ENCODE measurements around the gene TRPC1. TPM values are rescaled to one million over a fixed set of nuclear protein-coding genes. Genes with fewer than 3 reads are reported as not detected.

TRPC1 gene
- total and polyA plus RNA-seq, 2 experiments from 2014 or later = 7.7 to 17.1 TPM

DNA sequence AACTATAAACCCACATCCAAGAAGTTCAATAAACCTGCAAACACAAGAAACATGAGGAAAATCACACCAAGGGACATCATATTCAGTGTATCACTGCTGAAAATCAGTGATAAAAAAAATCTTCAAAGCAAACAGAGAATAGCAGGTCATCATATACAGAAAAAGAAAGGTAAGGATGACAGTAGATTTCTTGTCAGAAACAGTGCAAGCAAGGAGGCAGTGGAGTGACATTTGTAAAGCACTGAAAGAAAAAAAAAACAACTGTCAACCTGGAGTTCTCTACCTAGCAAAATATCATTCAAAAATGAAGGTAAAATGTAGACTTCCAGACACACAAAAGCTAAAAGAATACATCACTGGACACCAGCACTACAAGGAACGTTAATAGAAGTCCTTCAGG, 71.5 kb downstream of the TRPC1 start:
- H3K9me2 ChIP-seq (ENCODE audit: insufficient read depth) = no peaks in the 10 kb centered on the region
- no peaks in the 10 kb centered on the region for H3K36me3 ChIP-seq (ENCODE audit: low read depth)
- no peaks in the 10 kb centered on the region for H3K27me3 ChIP-seq (replicated peaks; ENCODE audit: insufficient read depth)
- no peak for TF ChIP-seq EZH2phosphoT487 (IDR thresholded peaks at IDR 0.05; ENCODE audit: insufficient read depth, low read depth)
- no peak for TF ChIP-seq EZH2 (IDR thresholded peaks at IDR 0.05; ENCODE audit: insufficient read depth, poor library complexity, severe bottlenecking)
- no peaks in the 10 kb centered on the region for H3F3A ChIP-seq (ENCODE audit: insufficient read depth)
- no peak overlapping the region for H3K9ac ChIP-seq
- no peaks in the 10 kb centered on the region for H4K20me1 ChIP-seq (ENCODE audit: insufficient read depth)
- H3K9me3 ChIP-seq (ENCODE audit: low read depth) = no peaks in the 10 kb centered on the region
- in situ Hi-C loops (cut with MboI) = no loop called here
- H3K4me3 ChIP-seq = no peak overlapping the region
- no peak overlapping the region for H3K4me2 ChIP-seq (ENCODE audit: unreplicated experiment)
- no peak overlapping the region for H3K27ac ChIP-seq
- H3K4me1 ChIP-seq (ENCODE audit: insufficient read depth) = no peaks in the 10 kb centered on the region
- H2AFZ ChIP-seq = no peak overlapping the region
- 95 to 96% methylated on average over 1 of the region's 1 CpG for WGBS, 2 experiments (ENCODE audit: low coverage in 1 of 2, low lambda C conversion rate in 2 of 2, missing lambda C conversion rate in 2 of 2)
- H3K79me2 ChIP-seq (ENCODE audit: insufficient read depth) = no peaks in the 10 kb centered on the region
- DNase-seq = no peak

DNA sequence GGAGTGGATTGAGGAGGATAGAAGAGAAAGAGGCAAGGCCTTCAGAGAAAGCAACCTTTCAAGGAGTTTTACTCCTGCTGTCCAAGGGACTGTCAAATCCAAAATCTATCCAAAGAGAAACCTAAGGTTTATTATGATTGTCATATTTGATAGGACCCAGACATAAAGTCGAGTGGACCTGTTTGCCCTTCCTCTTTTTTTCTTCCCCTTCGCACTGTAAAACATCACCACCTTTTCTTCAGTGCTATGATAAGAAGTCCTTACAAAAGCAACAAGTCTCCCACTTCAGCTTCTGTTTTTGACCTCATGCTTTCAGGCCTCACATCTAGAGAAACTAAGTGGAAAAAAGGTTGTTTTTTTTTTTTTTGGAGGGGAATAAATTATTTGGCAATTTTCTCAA, 73.0 kb downstream of the TRPC1 start:
- 92 to 100% methylated on average over 2 of the region's 2 CpGs for WGBS, 2 experiments (ENCODE audit: low coverage in 1 of 2, low lambda C conversion rate in 2 of 2, missing lambda C conversion rate in 2 of 2)
- in situ Hi-C loops (cut with MboI) = no loop called here
- no peak overlapping the region for H3K4me3 ChIP-seq
- no peaks in the 10 kb centered on the region for H3K4me1 ChIP-seq (ENCODE audit: insufficient read depth)
- no peak overlapping the region for H3K9ac ChIP-seq
- no peaks in the 10 kb centered on the region for H3K9me3 ChIP-seq (ENCODE audit: low read depth)
- no peak overlapping the region for H3K4me2 ChIP-seq (ENCODE audit: unreplicated experiment)
- DNase-seq = no peak
- no peaks in the 10 kb centered on the region for H3K9me2 ChIP-seq (ENCODE audit: insufficient read depth)
- no peak for TF ChIP-seq EZH2phosphoT487 (IDR thresholded peaks at IDR 0.05; ENCODE audit: insufficient read depth, low read depth)
- no peak for TF ChIP-seq EZH2 (IDR thresholded peaks at IDR 0.05; ENCODE audit: insufficient read depth, poor library complexity, severe bottlenecking)
- no peaks in the 10 kb centered on the region for H3K36me3 ChIP-seq (ENCODE audit: low read depth)
- no peaks in the 10 kb centered on the region for H3K27me3 ChIP-seq (replicated peaks; ENCODE audit: insufficient read depth)
- no peak overlapping the region for H2AFZ ChIP-seq
- no peaks in the 10 kb centered on the region for H3F3A ChIP-seq (ENCODE audit: insufficient read depth)
- H4K20me1 ChIP-seq (ENCODE audit: insufficient read depth) = no peaks in the 10 kb centered on the region
- no peaks in the 10 kb centered on the region for H3K79me2 ChIP-seq (ENCODE audit: insufficient read depth)
- no peak overlapping the region for H3K27ac ChIP-seq

DNA sequence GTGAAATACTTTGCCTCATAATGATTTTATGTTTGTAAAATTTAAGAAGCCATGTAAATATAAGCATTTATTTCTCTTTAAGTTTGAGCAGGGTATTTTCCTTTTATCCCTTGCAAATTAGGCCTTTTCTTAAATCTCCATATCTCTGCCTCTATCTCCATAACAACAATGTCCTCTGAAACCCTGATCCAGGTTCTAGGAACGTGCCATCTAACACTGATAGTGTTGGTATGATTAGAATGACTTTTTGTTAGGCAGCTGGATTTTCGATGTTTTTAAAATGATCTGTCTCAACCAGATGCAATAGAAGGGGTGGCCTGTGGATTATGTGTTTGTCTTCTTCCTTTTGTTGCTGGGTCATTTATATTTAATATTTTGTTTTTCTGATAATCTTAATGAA, 77.9 kb downstream of the TRPC1 start:
- Histone ChIP-seq H3K4me3 (no peak overlapping the region), H3K9me2 (ENCODE audit: insufficient read depth) (no peaks in the 10 kb centered on the region), H3K9ac (no peak overlapping the region), H3K36me3 (ENCODE audit: low read depth) (0 out of 2 replicates have a peak, but pooled peaks cover 9% of the 10 kb centered on the region), H3F3A (ENCODE audit: insufficient read depth) (0 out of 2 replicates have a peak, but pooled peaks cover 5% of the 10 kb centered on the region), H2AFZ (no peak overlapping the region), H3K79me2 (ENCODE audit: insufficient read depth) (no peaks in the 10 kb centered on the region), H3K4me1 (ENCODE audit: insufficient read depth) (no peaks in the 10 kb centered on the region), H3K27ac (no peak overlapping the region), H3K4me2 (ENCODE audit: unreplicated experiment) (no peak overlapping the region), H4K20me1 (ENCODE audit: insufficient read depth) (no peaks in the 10 kb centered on the region), H3K27me3 (replicated peaks; ENCODE audit: insufficient read depth) (no peaks in the 10 kb centered on the region), H3K9me3 (ENCODE audit: low read depth) (no peaks in the 10 kb centered on the region)
- DNase-seq = no peak
- TF ChIP-seq EZH2 (IDR thresholded peaks at IDR 0.05; ENCODE audit: insufficient read depth, poor library complexity, severe bottlenecking) (no peak), EZH2phosphoT487 (IDR thresholded peaks at IDR 0.05; ENCODE audit: insufficient read depth, low read depth) (no peak)
- 93 to 97% methylated on average over 2 of the region's 2 CpGs for WGBS, 2 experiments (ENCODE audit: low coverage in 1 of 2, low lambda C conversion rate in 2 of 2, missing lambda C conversion rate in 2 of 2)
- in situ Hi-C loops (cut with MboI) = no loop called here

DNA sequence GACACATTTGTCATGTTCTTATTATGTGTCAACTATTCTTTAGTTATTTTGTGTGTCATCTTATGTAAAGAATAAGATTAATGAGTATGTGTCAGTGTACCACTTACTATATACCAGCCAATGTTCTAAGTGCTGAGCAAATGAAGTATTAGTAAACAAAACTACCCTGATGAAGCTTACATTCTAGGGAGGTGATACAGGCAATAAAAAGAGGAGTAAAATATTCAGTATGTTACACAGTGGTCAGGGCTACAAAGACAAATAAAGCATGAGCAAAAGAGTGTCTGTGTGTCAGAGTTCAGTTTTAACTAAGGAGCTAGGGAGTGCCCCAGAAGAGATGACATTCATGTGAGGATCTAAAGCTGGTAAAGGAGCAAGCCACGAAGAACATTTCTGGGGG, 79.1 kb downstream of the TRPC1 start:
- Histone ChIP-seq H3F3A (ENCODE audit: insufficient read depth) (0 out of 2 replicates have a peak, but pooled peaks cover 5% of the 10 kb centered on the region), H3K4me3 (no peak overlapping the region), H3K9me3 (ENCODE audit: low read depth) (no peaks in the 10 kb centered on the region), H3K27me3 (replicated peaks; ENCODE audit: insufficient read depth) (no peaks in the 10 kb centered on the region), H3K79me2 (ENCODE audit: insufficient read depth) (no peaks in the 10 kb centered on the region), H3K9ac (no peak overlapping the region), H3K4me2 (ENCODE audit: unreplicated experiment) (no peak overlapping the region), H3K4me1 (ENCODE audit: insufficient read depth) (peaks cover 2% of the 10 kb centered on the region; the same call in 1 of the 2 replicates), H3K27ac (no peak overlapping the region), H2AFZ (no peak overlapping the region), H4K20me1 (ENCODE audit: insufficient read depth) (no peaks in the 10 kb centered on the region), H3K36me3 (ENCODE audit: low read depth) (0 out of 2 replicates have a peak, but pooled peaks cover 9% of the 10 kb centered on the region), H3K9me2 (ENCODE audit: insufficient read depth) (no peaks in the 10 kb centered on the region)
- 94 to 100% methylated on average over 1 of the region's 1 CpG for WGBS, 2 experiments (ENCODE audit: low coverage in 1 of 2, low lambda C conversion rate in 2 of 2, missing lambda C conversion rate in 2 of 2)
- TF ChIP-seq EZH2phosphoT487 (IDR thresholded peaks at IDR 0.05; ENCODE audit: insufficient read depth, low read depth) (no peak), EZH2 (IDR thresholded peaks at IDR 0.05; ENCODE audit: insufficient read depth, poor library complexity, severe bottlenecking) (no peak)
- DNase-seq = no peak
- in situ Hi-C loops (cut with MboI) = no loop called here
